ENCODE results near the gene LSM3.

Gene LSM3

DNA sequence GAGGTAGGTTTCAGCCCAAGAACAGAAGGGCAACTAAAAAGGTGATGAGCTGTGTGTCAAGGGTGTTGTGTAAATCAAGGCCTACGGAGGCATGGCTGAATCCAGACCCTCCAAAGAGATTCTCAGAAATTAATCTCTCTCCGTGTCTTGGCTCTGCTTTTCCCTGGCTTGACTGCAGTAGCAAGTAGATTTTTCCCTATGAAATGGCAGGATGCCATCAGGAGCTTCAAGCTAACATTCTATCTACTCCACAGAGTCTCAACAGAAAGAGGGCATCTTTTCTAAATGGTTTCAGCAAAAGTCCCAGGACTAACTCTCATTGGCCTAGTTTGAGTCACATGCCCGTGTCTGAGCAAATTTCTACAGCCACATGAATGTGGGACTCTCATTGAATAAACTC, 58.3 kb downstream of the LSM3 start:
- no peak for DNase-seq (ENCODE audit: low read depth in 4 of 4, low spot score in 1 of 4)

DNA sequence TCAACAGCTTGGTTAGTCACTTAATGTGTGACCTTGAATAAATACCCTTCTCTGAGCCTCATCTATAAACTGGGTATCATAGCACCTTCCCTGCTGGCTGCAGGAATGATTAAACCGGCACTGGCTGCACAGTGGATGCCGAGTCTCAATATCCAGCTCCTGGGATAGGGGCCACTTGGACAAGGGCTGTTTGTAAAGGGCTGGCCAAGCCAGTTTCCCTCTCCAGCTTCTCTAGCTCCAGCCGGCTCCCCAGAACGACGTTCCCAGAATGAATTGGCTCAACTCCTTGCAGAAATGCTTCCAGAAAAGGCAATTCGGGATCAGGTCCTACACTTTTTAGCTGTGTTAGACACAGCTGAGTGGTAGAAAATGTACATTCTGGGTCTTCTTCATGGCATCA, 58.8 kb downstream of the LSM3 start:
- no peak for DNase-seq (ENCODE audit: low read depth in 4 of 4, low spot score in 1 of 4)

DNA sequence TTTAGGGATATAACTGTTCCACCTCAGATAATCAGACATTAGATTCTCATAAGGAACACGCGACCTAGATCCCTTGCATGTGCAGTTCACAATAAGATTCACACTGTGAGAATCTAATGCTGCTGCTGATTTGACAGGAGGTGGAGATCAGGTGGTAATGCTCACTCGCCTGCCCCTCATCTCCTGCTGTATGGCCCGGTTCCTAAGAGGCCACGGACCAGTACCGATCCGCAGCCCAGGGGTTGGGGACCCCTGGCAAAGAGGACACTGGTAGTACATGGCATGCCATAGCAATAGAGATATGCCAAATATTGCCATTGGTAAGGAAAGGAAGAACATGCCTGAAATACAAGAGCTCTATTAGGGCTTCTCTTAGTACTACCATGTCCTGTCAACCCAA, 59.7 kb downstream of the LSM3 start:
- no peak for DNase-seq (ENCODE audit: low read depth in 4 of 4, low spot score in 1 of 4)

DNA sequence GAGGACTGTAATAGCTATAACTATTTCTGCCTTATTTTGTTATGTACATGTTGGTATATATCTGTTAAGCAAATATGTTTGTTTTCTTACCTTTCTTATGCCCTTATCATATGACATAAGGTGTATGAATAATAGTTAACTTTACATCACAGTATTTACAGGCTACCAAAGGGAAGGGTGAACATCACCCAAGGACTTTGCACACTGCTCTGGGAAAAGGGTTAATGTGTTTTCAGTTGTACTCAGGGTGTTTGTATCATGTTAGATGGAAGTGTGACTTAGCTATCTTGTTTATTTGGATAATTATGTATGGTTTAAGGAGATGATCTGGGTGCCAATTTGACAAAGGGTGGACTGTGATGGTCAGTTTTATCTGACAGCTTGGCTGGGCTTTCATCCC, 60.3 kb downstream of the LSM3 start:
- no peak for DNase-seq (ENCODE audit: low read depth in 4 of 4, low spot score in 1 of 4)

DNA sequence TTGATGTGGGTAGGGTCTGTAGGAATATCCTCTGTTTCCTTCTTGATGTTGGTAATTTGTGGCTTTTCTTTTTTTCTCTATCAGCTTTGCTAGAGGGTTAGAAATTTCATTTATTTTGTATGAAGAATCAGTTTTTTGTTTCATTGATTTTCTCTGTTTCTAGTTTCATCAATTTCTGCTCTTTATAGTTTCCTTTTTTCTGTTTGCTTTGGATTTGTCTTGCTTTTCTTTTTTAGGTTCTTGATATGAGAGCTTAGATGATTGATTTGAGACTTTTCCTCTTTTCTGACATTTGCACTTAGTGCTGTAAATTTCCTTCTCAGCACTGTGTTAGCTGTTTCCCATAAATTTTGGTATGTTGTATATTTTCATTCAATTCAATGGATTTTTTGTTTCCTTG, 61.3 kb downstream of the LSM3 start:
- no peak for DNase-seq (ENCODE audit: low read depth in 4 of 4, low spot score in 1 of 4)

DNA sequence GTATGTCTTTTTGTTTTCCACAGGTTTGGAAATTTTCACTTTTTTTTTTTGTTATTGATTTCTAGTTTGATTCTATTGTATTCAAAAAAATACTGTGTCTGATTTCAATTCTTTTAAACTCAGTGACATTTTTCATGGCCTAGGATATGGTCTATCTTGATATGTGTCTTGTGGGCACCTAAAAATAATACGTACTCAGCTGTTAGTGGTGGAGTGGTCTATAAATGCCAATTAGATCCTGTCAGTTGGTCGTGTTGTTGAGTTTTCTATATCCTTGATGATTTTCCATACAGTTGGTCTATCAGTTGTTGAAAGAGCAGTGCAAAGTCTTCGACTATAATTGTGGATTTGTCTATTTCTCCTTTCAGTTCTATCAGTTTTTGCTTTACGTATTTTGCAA, 61.7 kb downstream of the LSM3 start:
- DNase-seq (ENCODE audit: low read depth in 4 of 4, low spot score in 1 of 4) = no peak

DNA sequence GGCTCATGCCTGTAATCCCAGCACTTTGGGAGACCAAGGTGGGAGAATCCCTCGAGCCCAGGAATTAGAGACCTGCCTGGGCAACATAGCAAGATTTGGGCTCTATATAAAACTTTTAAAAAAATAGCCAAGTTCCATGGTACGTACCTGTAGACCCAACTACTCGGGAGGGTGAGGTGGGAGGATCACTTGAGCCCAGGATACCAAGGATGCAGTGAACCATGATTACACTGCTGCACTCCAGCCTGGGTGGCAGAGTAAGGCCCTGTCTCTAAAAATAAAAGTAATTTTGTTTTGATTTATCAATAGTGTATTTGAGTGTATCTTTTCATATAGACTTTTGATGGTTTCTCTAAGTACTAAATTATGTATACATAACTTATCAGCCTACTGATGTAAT, 63.1 kb downstream of the LSM3 start:
- DNase-seq (ENCODE audit: low read depth in 4 of 4, low spot score in 1 of 4) = no peak

DNA sequence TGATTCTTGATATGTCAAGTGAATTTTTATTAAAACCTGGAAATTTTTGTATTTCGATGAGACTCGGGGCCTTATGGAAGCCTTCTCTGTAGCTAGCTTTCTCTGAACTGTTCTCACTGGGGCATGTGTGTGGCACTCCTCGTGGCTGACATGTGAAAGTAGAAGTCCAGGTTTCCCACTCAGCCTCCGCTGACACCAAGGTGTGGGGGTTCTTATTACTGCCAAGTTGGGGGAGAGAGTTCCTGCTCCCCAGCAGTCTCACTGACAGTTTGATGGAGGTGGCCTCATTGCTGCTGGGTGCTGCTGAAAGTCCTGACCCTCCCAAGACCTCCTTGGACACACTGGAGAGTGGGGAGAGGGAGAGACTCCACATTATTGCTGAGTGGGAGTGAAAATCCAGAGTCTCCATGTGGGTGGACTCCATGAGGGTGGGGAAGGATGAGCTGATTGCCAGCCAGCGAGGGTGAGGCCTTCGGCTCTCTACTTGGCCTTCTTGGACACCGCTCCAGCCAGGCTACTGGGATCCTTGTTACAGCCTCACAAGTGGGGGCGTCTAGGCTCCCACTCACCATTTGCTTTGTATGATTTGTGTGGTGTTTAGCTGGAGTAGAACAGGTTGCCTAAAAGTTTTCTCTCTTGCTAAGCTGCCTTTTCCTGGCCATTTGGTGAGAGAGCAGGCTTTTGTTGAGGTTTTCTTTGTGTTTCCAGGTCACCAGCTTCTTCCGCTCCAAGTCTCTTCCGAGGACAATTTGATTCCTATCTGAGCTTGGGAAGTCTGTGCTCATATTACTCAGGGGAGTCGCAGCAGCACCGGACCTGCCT, 64.1 kb downstream of the LSM3 start:
- no peak for DNase-seq (ENCODE audit: low read depth in 4 of 4, low spot score in 1 of 4)

DNA sequence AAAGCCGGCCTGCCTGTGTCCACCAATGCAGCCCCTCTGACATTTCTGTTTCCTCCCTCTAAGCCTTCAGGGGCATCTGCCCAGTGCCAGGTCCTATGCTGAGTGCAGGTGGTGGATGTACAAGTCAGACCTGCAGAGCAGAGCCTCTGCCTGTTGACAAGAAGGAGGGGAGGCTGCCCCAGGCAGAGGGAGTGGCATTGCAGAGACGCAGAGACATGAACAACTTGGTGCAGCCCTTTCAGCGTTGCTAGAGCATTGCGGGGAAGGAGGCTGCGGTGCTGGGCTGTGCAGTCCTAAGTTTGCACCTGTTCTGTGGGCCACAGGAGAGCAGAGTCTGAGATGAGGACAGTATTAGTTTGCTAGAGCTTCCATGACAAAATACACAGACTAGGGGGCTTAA, 65.2 kb downstream of the LSM3 start:
- no peak for DNase-seq (ENCODE audit: low read depth in 4 of 4, low spot score in 1 of 4)

DNA sequence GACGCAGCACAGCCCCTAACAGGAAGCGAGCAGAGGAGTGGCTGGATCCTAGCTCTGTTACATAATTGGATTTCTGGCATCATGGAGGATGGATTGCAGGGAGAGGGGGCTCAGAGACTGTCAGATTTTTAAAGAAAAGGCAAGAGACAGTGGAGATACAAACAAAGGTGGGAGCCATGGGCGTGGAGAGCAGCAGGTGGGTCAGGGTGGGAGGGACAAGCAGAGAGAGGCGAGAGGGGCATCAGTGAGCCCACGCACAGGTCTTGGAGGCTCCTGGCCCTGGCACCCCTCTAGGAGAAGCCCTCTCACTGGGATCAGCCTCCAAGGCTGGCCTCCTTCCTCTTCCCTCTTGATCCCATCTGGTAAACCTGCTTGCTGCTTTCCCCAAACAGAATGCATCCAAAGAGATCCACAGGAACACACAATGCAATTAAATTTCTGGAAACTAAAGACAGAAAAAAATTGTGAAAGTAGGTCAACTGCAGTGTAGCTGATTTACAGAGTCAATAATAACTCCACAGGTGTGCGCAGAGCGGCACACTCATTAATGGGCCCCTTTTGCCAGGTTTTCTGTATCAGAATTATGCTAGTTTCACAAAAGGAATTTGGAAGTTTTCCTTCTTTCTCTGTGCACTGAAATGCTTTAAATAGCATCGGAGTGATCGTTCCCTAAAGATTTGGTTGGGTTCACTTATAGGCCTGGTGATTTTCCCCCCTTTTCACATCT, 66.1 kb downstream of the LSM3 start:
- DNase-seq (ENCODE audit: low read depth in 4 of 4, low spot score in 1 of 4) = no peak

DNA sequence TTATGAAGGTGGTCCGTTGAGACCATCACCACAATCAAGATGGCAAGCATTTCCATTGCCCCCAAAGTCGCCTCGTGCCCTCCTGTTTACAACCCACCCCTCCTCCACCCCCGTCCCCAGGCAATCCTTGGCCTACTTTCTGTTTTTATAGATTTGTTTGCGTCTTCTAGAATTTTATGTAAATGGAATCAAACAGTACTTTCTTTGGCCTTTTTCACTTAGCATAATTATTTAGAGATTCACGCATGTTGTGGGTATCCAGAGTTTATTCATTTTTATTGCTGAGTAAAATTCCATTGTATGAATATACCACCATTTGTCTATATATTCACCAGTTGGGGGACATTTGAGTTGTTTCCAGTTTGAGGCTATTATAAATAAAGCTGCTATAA, 66.6 kb downstream of the LSM3 start:
- no peak for DNase-seq (ENCODE audit: low read depth in 4 of 4, low spot score in 1 of 4)

DNA sequence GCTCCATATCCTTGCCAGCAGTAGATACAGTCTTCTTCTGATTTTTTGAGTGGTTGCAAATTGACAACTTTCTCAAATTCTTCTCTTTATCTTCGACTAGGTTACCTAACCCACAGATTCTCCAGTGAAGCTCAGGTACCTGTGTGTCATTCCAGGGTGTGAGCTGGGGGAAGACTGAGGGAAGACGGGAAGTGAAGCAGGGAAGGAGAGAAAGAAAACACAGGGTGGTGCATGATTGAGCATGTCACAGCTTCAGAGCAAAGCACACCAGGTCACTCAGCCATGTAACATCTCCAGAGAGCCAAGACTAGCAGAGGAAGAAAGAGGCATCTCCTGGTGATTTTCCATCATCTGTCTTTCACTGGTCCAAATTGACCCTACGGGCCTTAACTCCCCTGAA, 67.2 kb downstream of the LSM3 start:
- DNase-seq (ENCODE audit: low read depth in 4 of 4, low spot score in 1 of 4) = no peak

DNA sequence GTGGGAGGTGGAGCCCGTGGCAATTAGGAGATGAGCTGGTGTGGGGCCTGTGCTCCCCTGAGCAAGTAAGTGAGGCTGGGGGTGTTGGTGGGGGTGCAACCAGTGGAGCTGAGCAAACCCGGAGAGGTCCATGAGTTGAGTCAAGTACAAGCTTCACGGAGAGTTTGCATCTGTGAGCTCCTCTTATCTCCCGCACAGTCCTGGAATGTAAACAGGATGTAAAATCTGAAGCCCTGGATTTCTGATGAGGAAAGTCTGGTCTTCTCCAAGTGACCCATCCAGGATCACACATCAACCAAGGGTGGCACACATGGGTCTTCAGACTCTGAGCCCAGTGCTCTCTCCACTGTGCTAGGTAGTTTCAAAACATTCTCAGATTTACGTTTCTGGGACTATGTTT, 67.8 kb downstream of the LSM3 start:
- no peak for DNase-seq (ENCODE audit: low read depth in 4 of 4, low spot score in 1 of 4)

DNA sequence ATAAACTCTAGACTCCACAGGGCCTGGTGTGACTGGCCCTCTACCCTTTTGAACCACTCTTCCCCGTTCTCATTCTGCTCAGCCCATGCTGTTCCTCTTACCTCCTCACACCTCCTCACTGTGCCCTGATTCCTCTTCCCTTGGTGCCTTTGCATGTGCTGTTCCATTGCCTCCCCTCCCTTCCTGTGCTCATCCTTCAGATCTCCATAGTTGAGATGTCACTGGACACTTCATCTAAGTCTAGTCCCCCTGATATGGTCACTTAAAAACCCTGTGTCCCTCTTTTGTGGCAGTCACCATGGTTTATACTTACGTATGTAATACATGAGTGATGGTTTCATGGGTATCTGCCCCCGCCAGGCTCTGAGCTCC, 69.8 kb downstream of the LSM3 start:
- no peak for DNase-seq (ENCODE audit: low read depth in 4 of 4, low spot score in 1 of 4)

DNA sequence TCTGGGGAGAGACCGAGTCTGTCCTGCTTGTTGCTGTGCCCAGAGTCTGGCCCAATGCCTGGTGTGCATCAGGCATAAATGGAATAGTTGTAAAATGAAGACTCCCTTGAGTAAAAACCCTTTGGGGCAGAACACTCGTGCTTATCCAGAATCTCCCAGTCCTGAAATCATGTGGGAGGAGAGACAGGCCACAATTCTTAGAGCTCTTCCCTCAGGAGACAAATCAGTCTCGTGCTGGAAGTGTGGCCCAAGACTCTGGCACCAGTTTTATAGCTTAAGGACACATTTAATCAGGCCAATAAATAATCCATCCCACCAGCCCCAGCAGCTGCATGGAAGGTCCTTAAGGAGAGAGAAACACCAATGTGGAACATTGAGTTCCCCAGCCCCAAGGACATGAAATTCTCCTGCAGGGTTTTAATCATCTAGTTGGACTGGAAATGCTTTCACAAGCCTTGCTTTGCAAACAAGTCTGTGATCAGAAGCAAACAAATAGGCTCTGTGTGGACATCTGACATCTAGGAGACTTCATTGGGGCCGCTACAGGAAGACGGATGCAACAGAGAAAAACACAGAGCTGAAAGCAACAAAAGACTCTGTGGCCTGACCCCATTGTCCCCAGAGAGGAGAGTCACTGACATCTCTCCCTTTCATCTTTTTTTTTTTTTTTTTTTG, 70.4 kb downstream of the LSM3 start:
- DNase-seq (ENCODE audit: low read depth in 4 of 4, low spot score in 1 of 4) = no peak

All from stimulated activated CD4-positive, alpha-beta T cell treated with anti-CD3 and anti-CD28 coated beads, Interleukin-1b, Interleukin-23, amount 100 ng/mL, for 24 hours (primary cell).